LHCN-M2 (cell line): ENCODE measurements around the gene ABHD1. TPM values are rescaled to one million over a fixed set of nuclear protein-coding genes. Genes with fewer than 3 reads are reported as not detected.
"Not testable (repeated sequence)": the region's sequence is repeated elsewhere in the genome, so short reads cannot be mapped to it uniquely, and the experiment has no call there.

ENCODE experiments used
- DNase-seq: peaks from one replicate; pipeline ENCODE4 v3.0.0-alpha.2; 2012; ENCODE audit warnings: low read depth
- total RNA-seq: library from RNA; depleted of rRNA; stranded (reverse); fragments of >200 nt; gene quantifications from 2 replicates; pipeline ENCODE4 v1.2.3, GENCODE V29; 2014; rRNA removed

ABHD1 gene
- total RNA-seq, 1 experiment from 2014 or later: 0.17 TPM

DNA sequence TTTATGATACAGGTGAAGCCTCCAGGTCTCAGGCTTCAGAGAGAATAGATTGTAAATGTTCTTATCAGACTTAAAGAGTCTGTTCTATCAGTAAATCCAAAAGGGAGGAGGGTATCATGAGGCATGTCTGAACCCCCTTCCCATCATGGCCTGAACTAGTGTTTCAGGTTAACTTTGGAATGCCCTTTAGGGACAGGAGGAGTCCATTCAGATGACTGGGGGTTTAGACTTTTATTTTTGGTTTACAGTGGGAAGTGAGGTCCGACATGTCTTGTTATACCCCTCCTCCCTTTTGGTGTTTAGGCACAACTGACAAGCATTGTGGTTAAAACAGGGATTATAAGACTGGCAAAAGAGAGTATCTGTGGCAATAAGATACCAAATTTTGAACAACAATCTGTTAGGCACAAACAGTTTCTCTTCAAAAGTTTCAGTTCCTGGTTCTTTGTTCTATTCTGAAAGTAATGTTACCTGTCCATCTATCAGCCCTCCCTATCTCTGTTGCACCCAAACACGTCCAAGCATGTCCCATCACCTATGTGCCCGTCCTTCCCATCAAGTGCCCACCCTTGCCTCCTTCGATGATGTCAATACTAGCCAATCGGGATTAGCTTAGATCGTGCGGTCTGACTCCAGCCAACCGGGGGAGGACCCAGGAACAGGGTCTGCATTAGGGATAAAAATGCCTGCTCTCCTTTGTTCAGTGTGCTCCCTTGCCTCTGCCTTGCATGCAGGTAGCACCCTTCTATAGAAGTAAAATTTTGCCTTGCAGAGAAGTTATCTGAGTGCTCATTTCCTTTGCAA lies 41.5 kb downstream of the ABHD1 start:
- no peak for DNase-seq

DNA sequence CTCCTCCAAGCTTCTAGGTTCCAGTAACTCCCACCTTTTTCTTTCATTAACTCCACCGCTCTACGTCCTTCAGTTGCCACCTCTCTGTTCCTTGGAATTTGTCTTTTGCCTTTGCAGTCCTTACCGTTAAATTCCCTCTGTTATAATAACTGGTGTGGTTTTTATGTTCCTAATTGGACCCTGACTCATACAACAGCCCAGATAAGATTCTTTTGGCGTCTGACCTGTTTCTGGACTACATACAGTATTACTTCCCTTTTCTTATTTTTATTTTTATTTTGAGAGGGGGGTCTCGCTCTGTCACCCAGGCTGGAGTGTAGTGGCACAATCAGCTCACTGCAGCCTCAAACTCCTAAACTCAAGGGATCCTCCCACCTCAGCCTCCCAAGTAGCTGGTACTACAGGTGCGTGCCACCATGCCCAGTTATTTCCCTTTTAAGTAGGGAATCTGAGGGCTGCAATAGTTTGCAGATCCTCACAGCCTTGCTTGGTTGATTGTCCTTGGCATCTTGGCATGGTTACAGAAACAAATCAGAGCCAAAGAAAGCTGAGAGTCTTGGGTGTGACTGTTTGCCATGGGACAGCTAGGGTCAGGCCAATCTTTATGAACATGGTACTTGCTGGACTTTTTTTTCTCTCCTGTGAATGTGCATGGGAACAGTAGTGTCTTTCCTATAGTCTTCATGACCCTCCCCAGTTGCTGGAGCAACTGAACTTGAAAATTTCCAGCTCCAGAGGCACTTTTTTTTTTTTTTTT lies 47.1 kb downstream of the ABHD1 start:
- DNase-seq: no peak

DNA sequence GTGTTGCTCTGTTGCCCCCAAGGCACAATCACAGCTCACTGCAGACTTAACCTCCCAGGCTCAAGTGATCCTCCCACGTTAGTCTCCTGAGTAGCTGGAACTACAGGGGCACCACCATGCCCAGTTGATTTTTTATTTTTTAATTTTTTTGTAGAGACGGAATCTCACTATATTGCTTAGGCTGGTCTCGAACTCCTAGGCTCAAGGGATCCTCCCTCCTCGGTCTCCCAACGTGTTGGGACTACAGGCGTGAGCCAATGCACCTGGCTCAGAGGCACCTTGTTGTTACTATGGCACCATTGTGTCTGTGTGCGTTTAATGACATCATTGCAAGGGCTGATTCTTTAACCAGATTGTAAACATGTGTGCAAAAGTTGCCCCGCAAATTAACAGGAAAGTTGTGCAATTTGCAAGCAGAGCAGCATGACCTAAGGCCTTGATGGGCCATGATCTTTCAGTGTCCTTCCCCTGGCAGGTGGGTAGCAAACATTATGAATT lies 47.8 kb downstream of the ABHD1 start:
- DNase-seq: no peak

DNA sequence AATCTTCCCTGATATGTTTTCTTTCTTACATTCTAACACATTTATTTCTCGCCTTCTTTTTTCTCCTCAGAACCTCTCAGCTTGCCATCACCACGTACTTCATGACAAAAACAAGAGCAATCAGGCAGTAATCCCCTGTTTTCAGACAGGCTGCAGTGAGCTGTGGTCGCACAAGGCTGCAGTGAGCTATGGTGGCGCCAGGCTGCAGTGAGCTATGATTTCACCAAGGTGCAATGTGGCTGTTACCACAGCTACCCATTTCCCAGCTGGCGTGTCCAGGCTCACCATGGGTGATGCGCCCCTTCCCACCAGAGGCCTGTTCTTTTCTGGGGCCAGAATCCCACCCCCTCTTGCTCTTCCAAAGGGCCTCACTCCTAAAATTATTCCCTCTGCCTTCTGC lies 51.0 kb downstream of the ABHD1 start:
- DNase-seq: no peak

DNA sequence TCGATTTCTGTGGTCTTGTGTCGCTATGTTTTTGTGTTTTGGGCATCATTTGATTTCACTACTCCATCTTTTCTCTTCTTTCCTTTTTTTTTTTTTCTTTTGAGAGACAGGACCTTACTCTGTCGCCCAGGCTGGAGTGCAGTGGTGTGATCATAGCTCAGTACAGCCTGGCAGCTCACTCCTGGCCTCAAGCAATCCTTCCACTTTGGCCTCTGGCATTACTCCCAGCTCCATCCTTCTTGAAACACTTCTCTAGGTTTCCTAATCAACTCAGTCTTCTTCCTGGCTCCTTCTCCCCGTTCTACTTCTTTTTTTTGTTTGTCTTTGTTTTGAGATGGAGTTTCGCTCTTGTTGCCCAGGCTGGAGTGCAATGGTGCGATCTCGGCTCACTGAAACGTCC lies 51.7 kb downstream of the ABHD1 start:
- no peak for DNase-seq

DNA sequence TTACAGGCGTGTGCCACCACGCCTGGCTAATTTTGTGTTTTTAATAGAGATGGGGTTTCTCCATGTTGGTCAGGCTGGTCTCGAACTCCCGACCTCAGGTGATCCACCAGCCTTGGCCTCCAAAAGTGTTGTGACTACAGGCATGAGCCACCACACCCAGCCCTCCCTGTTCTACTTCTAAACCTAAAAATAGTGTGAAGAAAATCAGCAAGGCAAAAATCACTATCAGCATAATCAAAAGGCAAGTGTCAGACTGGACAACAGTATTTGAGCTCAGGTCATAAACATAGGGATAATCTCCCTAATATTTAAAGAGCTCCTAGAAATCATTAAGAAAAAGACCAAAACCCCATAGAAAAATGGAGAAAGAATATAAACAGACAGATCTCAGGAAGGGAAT lies 52.2 kb downstream of the ABHD1 start:
- DNase-seq: not testable (repeated sequence)

DNA sequence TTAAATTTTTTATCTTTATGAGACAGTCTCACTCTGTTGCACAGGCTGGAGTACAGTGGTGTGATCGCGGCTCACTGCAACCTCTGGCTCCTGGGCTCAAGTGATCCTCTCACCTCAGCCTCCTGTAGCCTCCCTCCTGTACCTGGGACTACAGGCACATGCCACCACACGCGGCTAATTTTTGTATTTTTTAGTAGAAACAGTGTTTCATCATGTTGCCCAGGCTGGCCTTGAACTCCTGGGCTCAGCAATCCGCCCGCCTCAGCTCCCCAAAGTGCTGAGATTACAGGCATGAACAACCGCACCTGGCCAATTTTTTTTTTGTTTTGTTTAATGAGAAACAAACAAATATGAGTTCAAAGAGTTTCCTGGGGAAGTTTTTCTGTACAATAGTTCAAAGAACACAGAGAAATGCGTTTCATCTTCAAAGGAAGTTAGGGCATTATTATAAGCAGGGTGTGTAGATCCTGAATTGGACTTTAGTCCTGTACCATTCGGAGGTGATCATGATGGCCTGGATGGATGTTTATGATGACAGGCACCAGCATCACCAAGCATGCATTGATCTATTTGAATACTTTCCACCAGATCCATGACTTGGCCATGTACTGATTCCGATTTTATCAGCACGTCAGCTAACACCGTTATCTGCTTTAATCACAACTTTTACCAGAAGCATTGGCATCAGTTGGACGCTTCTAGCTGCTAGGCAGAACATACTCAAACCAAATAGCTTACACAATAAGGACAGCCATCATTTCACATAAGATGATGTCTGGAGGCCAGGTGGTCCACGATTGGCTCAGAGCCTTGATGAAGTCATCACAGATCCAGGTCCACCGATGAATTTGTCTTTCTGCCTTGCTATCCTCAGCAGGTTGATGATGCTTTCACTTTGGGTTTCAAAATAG lies 54.1 kb downstream of the ABHD1 start:
- DNase-seq: no peak

DNA sequence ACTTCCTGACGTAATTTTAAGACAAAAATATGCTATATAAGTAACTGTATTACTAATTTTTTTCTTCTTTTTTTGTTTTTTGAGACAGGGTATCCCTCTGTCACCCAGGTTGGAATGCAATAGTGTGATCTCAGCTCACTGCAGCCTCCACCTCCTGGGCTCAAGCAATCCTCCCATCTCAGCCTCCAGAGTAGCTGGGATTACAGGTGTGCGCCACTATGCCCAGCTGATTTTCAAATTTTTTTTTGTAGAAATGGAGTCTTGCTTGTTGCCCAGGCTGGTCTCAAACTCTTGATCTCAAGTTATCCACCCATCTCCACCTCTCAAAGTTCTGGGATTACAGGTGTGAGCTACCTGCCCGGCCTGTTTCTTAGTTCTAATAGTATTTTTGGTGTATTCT lies 54.9 kb downstream of the ABHD1 start:
- DNase-seq: no peak

DNA sequence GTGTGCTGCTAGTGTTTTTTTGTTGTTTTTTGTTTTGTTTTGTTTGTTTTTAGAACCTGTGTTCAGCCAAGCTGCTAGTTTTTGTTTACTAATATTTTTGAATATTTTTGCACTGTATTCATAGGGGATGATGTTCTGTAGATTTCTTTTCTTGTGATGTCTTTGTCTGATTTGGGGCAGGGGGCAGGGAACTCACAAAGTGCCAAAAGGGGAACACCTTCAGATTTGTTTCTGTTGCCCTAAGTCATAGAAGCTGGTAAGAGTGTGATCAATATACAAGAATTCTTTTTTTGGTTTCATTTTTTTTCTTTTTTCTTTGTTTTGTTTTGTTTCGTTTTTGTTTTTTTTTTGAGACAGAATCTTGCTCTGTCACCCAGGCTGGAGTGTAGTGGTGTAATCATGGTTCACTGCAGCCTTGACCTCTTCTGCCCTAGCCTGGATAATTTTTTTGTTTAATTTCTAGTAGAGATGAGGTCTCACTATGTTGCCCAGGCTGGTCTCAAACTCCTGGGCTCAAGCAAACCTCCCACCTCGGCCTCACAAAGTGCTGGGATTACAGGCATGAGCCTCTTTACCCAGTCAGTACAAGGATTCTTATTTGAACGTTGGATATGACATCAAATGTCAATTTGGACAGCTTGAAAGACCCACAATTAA lies 55.9 kb downstream of the ABHD1 start:
- no peak for DNase-seq

Other genes with a start within 250 kb of the ABHD1 start
- 1.5 and 1.7 TPM in 2 replicates for gene MAPRE3, start 153.2 kb upstream of the ABHD1 start, total RNA-seq
- gene TMEM214, start 90.8 kb upstream of the ABHD1 start, total RNA-seq: 60.0 and 61.4 TPM in 2 replicates
- gene AGBL5, start 72.1 kb upstream of the ABHD1 start, total RNA-seq: 26.0 and 29.2 TPM in 2 replicates
- gene OST4, start 52.2 kb upstream of the ABHD1 start, total RNA-seq: 325 and 383 TPM in 2 replicates
- 6.1 and 11.0 TPM in 2 replicates for gene EMILIN1, start 45.2 kb upstream of the ABHD1 start, total RNA-seq
- gene KHK, start 37.0 kb upstream of the ABHD1 start, total RNA-seq: 0.51 and 0.52 TPM in 2 replicates
- gene CGREF1, start 4.7 kb upstream of the ABHD1 start, total RNA-seq: 0.69 and 1.6 TPM in 2 replicates
- 68.9 and 72.4 TPM in 2 replicates for gene PREB, start 10.8 kb downstream of the ABHD1 start, total RNA-seq
- not detected in 2 replicates for gene PRR30, start 15.6 kb downstream of the ABHD1 start, total RNA-seq
- not detected in 2 replicates for gene TCF23, start 25.2 kb downstream of the ABHD1 start, total RNA-seq
- gene ATRAID, start 88.2 kb downstream of the ABHD1 start, total RNA-seq: 180 and 193 TPM in 2 replicates
- gene SLC5A6, start 88.5 kb downstream of the ABHD1 start, total RNA-seq: 39.6 and 54.5 TPM in 2 replicates
- 42.7 and 44.5 TPM in 2 replicates for gene CAD, start 93.6 kb downstream of the ABHD1 start, total RNA-seq
- gene SLC30A3, start 139.2 kb downstream of the ABHD1 start, total RNA-seq: 0.63 TPM in 1 of 2 replicates, not detected in the other
- not detected in 2 replicates for gene DNAJC5G, start 151.6 kb downstream of the ABHD1 start, total RNA-seq
- 0.11 TPM in 1 of 2 replicates, not detected in the other for gene TRIM54, start 158.6 kb downstream of the ABHD1 start, total RNA-seq
- 1.2 and 2.2 TPM in 2 replicates for gene UCN, start 184.6 kb downstream of the ABHD1 start, total RNA-seq
- gene MPV17, start 199.3 kb downstream of the ABHD1 start, total RNA-seq: 81.4 and 113 TPM in 2 replicates
- gene GTF3C2, start 232.9 kb downstream of the ABHD1 start, total RNA-seq: 42.3 and 43.5 TPM in 2 replicates
- gene EIF2B4, start 246.5 kb downstream of the ABHD1 start, total RNA-seq: 33.4 and 40.1 TPM in 2 replicates
- gene SNX17, start 246.8 kb downstream of the ABHD1 start, total RNA-seq: 176 and 181 TPM in 2 replicates